Liver (tissue), 9 donors: ENCODE results near the gene IFRD2. TPM values are rescaled to one million over a fixed set of nuclear protein-coding genes. Genes with fewer than 3 reads are reported as not detected.
"Not testable (repeated sequence)": the region's sequence is repeated elsewhere in the genome, so short reads cannot be mapped to it uniquely, and the experiment has no call there.

Experiments used
- DNase-seq: peaks from one replicate; pipeline ENCODE4 v3.0.0-alpha.2; 2017; ENCODE audit warnings: low spot score
- H3K27ac ChIP-seq, 2 donors: one replicate each; pipeline ENCODE4 v1.7.0; 2013; ENCODE audit warnings: inconsistent platforms in 2 of 2, low read length in 2 of 2, control low read depth in 1 of 2, low read depth in 1 of 2, mild to moderate bottlenecking in 1 of 2
- H3K27me3 ChIP-seq, 4 donors: one replicate each; pipeline versions ENCODE4 v1.6.1 to v1.7.0; 2013; ENCODE audit warnings: low read length in 3 of 4, inconsistent platforms in 1 of 4, mild to moderate bottlenecking in 1 of 4, moderate library complexity in 1 of 4; ENCODE audit not compliant: control insufficient read depth in 4 of 4, insufficient read depth in 4 of 4
- H3K36me3 ChIP-seq, 4 donors: one replicate each; pipeline versions ENCODE4 v1.6.1 to v1.7.0; 2013; ENCODE audit warnings: low read length in 3 of 4, mild to moderate bottlenecking in 3 of 4, low read depth in 1 of 4, moderate library complexity in 1 of 4; ENCODE audit not compliant: control insufficient read depth in 4 of 4, insufficient read depth in 3 of 4
- H3K4me1 ChIP-seq, 4 donors: one replicate each; pipeline versions ENCODE4 v1.6.1 to v1.7.0; 2013; ENCODE audit warnings: low read length in 3 of 4, mild to moderate bottlenecking in 3 of 4, moderate library complexity in 1 of 4; ENCODE audit not compliant: control insufficient read depth in 4 of 4, insufficient read depth in 4 of 4
- H3K4me3 ChIP-seq, 3 donors: one replicate each; pipeline versions ENCODE4 v1.6.1 to v1.7.0; 2013; ENCODE audit warnings: low read length in 3 of 3, control low read depth in 1 of 3, low read depth in 1 of 3, mild to moderate bottlenecking in 1 of 3
- H3K9ac ChIP-seq, 2 donors: one replicate each; pipeline ENCODE4 v1.7.0; 2013; ENCODE audit warnings: low read length in 2 of 2, mild to moderate bottlenecking in 2 of 2, moderate library complexity in 2 of 2, control low read depth in 1 of 2, low read depth in 1 of 2
- H3K9me3 ChIP-seq, 4 donors: one replicate each; pipeline versions ENCODE4 v1.6.1 to v1.7.0; 2013; ENCODE audit warnings: low read length in 3 of 4; ENCODE audit not compliant: control insufficient read depth in 4 of 4
- EGR1 ChIP-seq, 2 donors: IDR thresholded peaks; 2 replicates each; pipeline ENCODE4 v1.6.1; 2016 to 2018; ENCODE audit warnings: antibody characterized with exemption in 2 of 2, low read depth in 2 of 2
- FOXA1 ChIP-seq: IDR thresholded peaks from 2 replicates; pipeline ENCODE4 v1.6.1; 2016; ENCODE audit warnings: antibody characterized with exemption
- FOXA2 ChIP-seq: IDR thresholded peaks from 2 replicates; pipeline ENCODE4 v1.6.1; 2016; ENCODE audit warnings: antibody characterized with exemption
- GABPA ChIP-seq, 2 donors: IDR thresholded peaks in 1 of 2; conservative IDR thresholded peaks in 1 of 2; 2 replicates each; pipeline ENCODE4 v1.6.1; 2016; ENCODE audit warnings: antibody characterized with exemption in 2 of 2, mild to moderate bottlenecking in 1 of 2, moderate library complexity in 1 of 2
- HNF4A ChIP-seq, 2 donors: conservative IDR thresholded peaks; 2 replicates each; pipeline ENCODE4 v1.6.1; 2016; ENCODE audit warnings: antibody characterized with exemption in 2 of 2, mild to moderate bottlenecking in 2 of 2
- HNF4G ChIP-seq: IDR thresholded peaks from 2 replicates; pipeline ENCODE4 v1.6.1; 2016; ENCODE audit warnings: antibody characterized with exemption
- JUND ChIP-seq, 2 donors: IDR thresholded peaks; 2 replicates each; pipeline ENCODE4 v1.6.1; 2016; ENCODE audit warnings: antibody characterized with exemption in 2 of 2
- MAX ChIP-seq: IDR thresholded peaks from 2 replicates; pipeline ENCODE4 v1.6.1; 2016; ENCODE audit warnings: antibody characterized with exemption
- NR2F2 ChIP-seq: IDR thresholded peaks from 2 replicates; pipeline ENCODE4 v1.6.1; 2016; ENCODE audit warnings: antibody characterized with exemption
- RAD21 ChIP-seq, 2 donors: IDR thresholded peaks; 2 replicates each; pipeline ENCODE4 v1.6.1; 2016; ENCODE audit warnings: antibody characterized with exemption in 2 of 2, mild to moderate bottlenecking in 2 of 2
- RXRA ChIP-seq, 2 donors: IDR thresholded peaks; 2 replicates each; pipeline ENCODE4 v1.6.1; 2017 to 2018; ENCODE audit warnings: antibody characterized with exemption in 2 of 2, mild to moderate bottlenecking in 1 of 2
- SP1 ChIP-seq: IDR thresholded peaks from 2 replicates; pipeline ENCODE4 v1.6.1; 2018; ENCODE audit warnings: antibody characterized with exemption, mild to moderate bottlenecking
- TAF1 ChIP-seq: conservative IDR thresholded peaks from 2 replicates; pipeline ENCODE4 v1.6.1; 2016; ENCODE audit warnings: antibody characterized with exemption, mild to moderate bottlenecking
- YY1 ChIP-seq: IDR thresholded peaks from 2 replicates; pipeline ENCODE4 v1.6.1; 2016; ENCODE audit warnings: antibody characterized with exemption, mild to moderate bottlenecking
- ZBTB33 ChIP-seq: IDR thresholded peaks from 2 replicates; pipeline ENCODE4 v1.6.1; 2016; ENCODE audit warnings: antibody characterized with exemption
- WGBS: extraction: QIAGEN DNeasy Blood & Tissue Kit; methylation state at CpG from one replicate; pipeline ENCODE4 v1.1.7; 2013; 5-methylcytosine and 5-hydroxymethylcytosine counted together
- polyA plus RNA-seq, 2 donors: library from polyadenylated mRNA; stranded (reverse) in 1 of 2; unstranded in 1 of 2; fragments of 200-250 nt in 1 of 2; fragments of >200 nt in 1 of 2; fragmentation: Nextera tagmentation in 1 of 2; extraction: Ambion mirVana in 1 of 2; gene quantifications; one replicate each; pipeline versions ENCODE4 v1.2.1 to v1.2.3, GENCODE V29; 2013 to 2015
- total RNA-seq, 2 donors: library from RNA; depleted of rRNA; stranded (reverse); fragments of >200 nt; gene quantifications; one replicate each; pipeline ENCODE4 v1.2.3, GENCODE V29; 2014
- TF ChIP-seq, protein P1 (sequence below): IDR thresholded peaks from 2 replicates; pipeline ENCODE4 v1.6.1; 2016; ENCODE audit warnings: antibody characterized with exemption
- TF ChIP-seq, protein P2 (sequence below): fragments of 150-350 bp; IDR thresholded peaks from 2 replicates; pipeline ENCODE4 v1.5.1; 2017; ENCODE audit warnings: improper control_type of control experiment, low read depth, low read length; ENCODE audit not compliant: missing input control
- TF ChIP-seq, protein P3 (sequence below): IDR thresholded peaks from 2 replicates; pipeline ENCODE4 v1.6.1; 2016; ENCODE audit warnings: antibody characterized with exemption, mild to moderate bottlenecking
- donor health status: healthy.
- donor health status: healthy.
- donor health status: healthy.
- donor health status: healthy.
- donor health status: healthy.

IFRD2 gene
- total and polyA plus RNA-seq, 4 donors: 55.7 to 91.2 (median 63.2) TPM

- TF ChIP-seq, protein P1, sequence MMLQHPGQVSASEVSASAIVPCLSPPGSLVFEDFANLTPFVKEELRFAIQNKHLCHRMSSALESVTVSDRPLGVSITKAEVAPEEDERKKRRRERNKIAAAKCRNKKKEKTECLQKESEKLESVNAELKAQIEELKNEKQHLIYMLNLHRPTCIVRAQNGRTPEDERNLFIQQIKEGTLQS: no peak
- TF ChIP-seq RXRA (IDR thresholded peaks at IDR 0.05) (no peak), FOXA2 (no peak), ZBTB33 (no peak)
These were observed 5.0 kb downstream of the IFRD2 start (continued) for GRCh38 chr3:50287262-50287661.

- Histone ChIP-seq H3K36me3 (peaks cover 5 to 41% (median 22%) of the 10 kb centered on the region in 4 donors), H3K27me3 (no peaks in the 10 kb centered on the region), H3K9me3 (no peaks in the 10 kb centered on the region), H3K9ac (no peak overlapping the region), H3K4me3 (no peak overlapping the region), H3K27ac (no peak overlapping the region), H3K4me1 (peaks cover 2 to 13% (median 8%) of the 10 kb centered on the region in 4 donors)
- TF ChIP-seq YY1 (no peak), RXRA (IDR thresholded peaks at IDR 0.05) (no peak), FOXA1 (no peak), MAX (no peak), FOXA2 (no peak), HNF4G (no peak), TAF1 (no peak), ZBTB33 (no peak), GABPA (IDR thresholded peaks at IDR 0.05 in 1 of 2, conservative IDR thresholded peaks at IDR 0.05 in 1 of 2) (no peak), NR2F2 (no peak), HNF4A (conservative IDR thresholded peaks at IDR 0.05) (no peak), RAD21 (IDR thresholded peaks at IDR 0.05) (no peak), JUND (IDR thresholded peaks at IDR 0.05) (no peak), SP1 (no peak), EGR1 (IDR thresholded peaks at IDR 0.05; ENCODE audit: low read depth in 2 of 2) (no peak)
- TF ChIP-seq, protein P1: no peak
- TF ChIP-seq, protein P2, sequence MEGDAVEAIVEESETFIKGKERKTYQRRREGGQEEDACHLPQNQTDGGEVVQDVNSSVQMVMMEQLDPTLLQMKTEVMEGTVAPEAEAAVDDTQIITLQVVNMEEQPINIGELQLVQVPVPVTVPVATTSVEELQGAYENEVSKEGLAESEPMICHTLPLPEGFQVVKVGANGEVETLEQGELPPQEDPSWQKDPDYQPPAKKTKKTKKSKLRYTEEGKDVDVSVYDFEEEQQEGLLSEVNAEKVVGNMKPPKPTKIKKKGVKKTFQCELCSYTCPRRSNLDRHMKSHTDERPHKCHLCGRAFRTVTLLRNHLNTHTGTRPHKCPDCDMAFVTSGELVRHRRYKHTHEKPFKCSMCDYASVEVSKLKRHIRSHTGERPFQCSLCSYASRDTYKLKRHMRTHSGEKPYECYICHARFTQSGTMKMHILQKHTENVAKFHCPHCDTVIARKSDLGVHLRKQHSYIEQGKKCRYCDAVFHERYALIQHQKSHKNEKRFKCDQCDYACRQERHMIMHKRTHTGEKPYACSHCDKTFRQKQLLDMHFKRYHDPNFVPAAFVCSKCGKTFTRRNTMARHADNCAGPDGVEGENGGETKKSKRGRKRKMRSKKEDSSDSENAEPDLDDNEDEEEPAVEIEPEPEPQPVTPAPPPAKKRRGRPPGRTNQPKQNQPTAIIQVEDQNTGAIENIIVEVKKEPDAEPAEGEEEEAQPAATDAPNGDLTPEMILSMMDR: no peak
- TF ChIP-seq, protein P3, sequence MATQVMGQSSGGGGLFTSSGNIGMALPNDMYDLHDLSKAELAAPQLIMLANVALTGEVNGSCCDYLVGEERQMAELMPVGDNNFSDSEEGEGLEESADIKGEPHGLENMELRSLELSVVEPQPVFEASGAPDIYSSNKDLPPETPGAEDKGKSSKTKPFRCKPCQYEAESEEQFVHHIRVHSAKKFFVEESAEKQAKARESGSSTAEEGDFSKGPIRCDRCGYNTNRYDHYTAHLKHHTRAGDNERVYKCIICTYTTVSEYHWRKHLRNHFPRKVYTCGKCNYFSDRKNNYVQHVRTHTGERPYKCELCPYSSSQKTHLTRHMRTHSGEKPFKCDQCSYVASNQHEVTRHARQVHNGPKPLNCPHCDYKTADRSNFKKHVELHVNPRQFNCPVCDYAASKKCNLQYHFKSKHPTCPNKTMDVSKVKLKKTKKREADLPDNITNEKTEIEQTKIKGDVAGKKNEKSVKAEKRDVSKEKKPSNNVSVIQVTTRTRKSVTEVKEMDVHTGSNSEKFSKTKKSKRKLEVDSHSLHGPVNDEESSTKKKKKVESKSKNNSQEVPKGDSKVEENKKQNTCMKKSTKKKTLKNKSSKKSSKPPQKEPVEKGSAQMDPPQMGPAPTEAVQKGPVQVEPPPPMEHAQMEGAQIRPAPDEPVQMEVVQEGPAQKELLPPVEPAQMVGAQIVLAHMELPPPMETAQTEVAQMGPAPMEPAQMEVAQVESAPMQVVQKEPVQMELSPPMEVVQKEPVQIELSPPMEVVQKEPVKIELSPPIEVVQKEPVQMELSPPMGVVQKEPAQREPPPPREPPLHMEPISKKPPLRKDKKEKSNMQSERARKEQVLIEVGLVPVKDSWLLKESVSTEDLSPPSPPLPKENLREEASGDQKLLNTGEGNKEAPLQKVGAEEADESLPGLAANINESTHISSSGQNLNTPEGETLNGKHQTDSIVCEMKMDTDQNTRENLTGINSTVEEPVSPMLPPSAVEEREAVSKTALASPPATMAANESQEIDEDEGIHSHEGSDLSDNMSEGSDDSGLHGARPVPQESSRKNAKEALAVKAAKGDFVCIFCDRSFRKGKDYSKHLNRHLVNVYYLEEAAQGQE: no peak
- DNase-seq: no peak
- 93% methylated on average over 28 of the region's 28 CpGs for WGBS
These were observed 5.7 kb downstream of the IFRD2 start for GRCh38 chr3:50286322-50287227.

DNA sequence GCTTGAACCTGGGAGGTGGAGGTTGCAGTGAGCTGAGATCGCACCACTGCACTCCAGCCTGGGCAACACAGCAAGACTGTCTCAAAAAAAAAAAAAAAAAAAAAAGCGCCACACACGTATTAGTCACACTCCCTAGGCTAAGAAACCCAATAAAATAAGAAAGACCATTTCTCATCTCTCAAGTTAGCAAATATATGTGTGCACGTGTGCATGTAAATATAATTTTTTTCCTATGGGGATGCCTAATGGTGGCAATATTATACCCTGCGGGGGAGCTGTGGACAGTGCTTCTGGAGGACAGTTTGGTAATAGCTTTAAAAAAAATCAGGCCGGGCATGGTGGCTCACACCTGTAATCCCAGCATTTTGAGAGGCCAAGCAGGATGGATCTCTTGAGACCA lies 8.1 kb downstream of the IFRD2 start:
- H3K4me3 ChIP-seq, H3K9ac ChIP-seq, H3K27ac ChIP-seq, DNase-seq, H3K4me1 ChIP-seq, H3K9me3 ChIP-seq, H3K27me3 ChIP-seq: not testable (repeated sequence)
- peaks cover 0 to 28% (median 19%) of the 10 kb centered on the region in 4 donors for H3K36me3 ChIP-seq
- 93% methylated on average over 6 of the region's 6 CpGs for WGBS
